NCI-H460 (cell line): Measurements from ENCODE around the gene WDR37. TPM values are rescaled to one million over a fixed set of nuclear protein-coding genes. Genes with fewer than 3 reads are reported as not detected.
"Not testable (repeated sequence)": the region's sequence is repeated elsewhere in the genome, so short reads cannot be mapped to it uniquely, and the experiment has no call there.

Experiments
- DNase-seq: peaks from one replicate; pipeline ENCODE4 v3.0.0-alpha.2; 2016; ENCODE audit warnings: low read depth; ENCODE audit errors: extremely low read depth
- total RNA-seq: library from RNA; depleted of rRNA; stranded (reverse); fragments of >200 nt; shearing (Covaris generic); gene quantifications from 2 replicates; pipeline ENCODE4 v1.2.3, GENCODE V29; 2014

The WDR37 gene
- total RNA-seq, 1 experiment from 2014 or later = 4.2 TPM

GRCh38 chr10:1040133-1040532 is 16.1 kb upstream of the WDR37 start:
- DNase-seq = no peak

- DNase-seq = no peak
These were observed 14.7 kb upstream of the WDR37 start for GRCh38 chr10:1041514-1041913.

DNA sequence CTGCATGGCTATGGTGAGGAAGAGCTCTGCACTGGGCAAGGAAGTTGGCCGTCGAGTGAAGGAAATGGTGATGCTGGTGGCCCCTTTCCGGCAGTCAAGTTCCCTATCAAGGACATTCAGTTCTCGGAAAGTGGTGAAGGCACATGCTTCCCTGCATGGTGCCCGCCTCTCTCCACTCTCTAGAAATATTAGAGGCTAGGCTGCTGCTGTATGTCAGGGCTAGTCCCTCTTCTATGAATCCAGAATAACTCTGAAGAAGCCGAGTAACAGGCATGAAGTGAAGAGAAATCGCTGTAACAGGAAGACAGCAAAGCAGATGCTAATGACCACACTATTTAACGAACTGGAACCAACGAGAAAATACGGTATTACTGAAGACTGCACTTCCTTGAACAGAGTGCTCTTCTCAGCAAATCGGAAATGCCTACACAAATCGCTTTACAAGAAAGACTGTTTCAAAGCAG is 12.6 kb upstream of the WDR37 start:
- DNase-seq = no peak

GRCh38 chr10:1044146-1044545 is 12.0 kb upstream of the WDR37 start:
- DNase-seq = no peak

- DNase-seq = no peak
These were observed 11.2 kb upstream of the WDR37 start for GRCh38 chr10:1044964-1045363.

DNA sequence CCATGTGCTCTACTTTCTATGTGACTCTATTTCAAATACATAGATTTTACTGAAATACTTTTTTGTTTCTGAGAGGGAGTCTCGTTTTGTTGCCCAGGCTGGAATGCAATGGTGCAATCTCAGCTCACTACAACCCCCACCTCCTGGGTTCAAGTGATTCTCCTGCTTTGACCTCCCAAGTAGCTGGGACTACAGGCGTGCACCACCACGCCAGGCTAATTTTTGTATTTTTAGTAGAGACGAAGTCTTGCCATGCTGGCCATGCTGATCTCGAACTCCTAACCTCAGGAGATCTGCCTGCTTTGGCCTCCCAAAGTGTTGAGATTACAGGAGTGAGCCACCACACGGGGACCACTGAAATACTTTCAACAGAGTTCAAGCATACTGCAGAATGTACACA is 10.8 kb upstream of the WDR37 start:
- no peak for DNase-seq

DNA sequence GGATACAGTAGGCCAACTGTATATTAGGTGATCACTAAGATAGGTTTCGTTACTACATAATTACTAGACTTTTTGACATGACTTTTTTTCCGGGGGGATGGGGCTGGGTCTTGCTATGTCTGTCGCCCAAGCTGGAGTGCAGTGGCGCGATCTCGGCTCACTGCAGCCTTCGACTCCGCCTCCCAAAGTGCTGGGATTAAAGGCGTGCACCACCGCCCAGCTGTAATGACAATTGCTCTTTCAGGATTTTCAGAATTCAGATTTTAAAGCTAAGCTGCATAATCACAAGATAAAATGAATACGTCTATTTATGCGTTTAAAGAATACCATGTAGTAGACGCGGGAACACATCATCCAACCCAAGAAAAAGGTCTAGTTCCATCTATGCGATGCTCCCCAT is 8.2 kb upstream of the WDR37 start:
- DNase-seq = no peak

- no peak for DNase-seq
These were observed 7.8 kb upstream of the WDR37 start for GRCh38 chr10:1048349-1048731.

DNA sequence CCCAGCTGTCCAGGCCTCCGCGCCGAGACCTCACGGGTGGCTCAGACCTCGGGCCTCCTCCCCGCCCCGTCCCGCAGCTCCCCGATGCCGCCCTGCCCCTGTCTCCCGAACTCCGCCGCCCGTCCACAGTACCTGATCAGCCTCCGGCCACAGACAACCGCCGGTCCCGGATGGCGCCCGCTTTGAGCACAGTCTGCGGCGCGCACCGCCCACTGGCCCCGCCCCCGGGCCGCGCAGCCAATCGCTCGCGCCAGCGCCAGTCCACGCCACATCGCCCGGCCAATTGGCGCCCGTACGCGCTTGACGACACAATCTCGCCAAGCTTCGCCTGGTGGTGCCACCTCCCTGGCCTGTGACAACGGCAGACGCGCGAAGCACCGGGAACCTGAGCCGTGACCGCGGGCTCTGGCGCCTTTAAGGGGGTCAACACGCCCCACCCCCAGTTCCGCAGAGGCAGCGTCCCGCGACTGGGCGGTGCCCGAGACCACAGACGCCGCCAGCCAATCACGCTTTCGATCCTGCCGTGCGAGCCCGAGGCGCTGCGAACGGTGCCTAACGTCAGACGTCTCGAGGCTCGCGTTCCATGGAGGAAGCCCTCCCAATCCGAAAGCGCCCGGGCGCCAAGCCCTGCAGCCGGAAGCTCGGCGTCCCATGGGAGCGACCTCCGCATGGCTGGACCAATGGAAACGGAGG is 7.3 kb upstream of the WDR37 start, which contains the start of gene IDI1:
Gene IDI1 (minus strand): TSS at position 388 of the 693 bp plus-strand sequence. CDS start 116 bp downstream, at position 272.
- peak; percentile 96 for DNase-seq

- DNase-seq = no peak
These were observed 6.7 kb upstream of the WDR37 start for GRCh38 chr10:1049425-1049958.

DNA sequence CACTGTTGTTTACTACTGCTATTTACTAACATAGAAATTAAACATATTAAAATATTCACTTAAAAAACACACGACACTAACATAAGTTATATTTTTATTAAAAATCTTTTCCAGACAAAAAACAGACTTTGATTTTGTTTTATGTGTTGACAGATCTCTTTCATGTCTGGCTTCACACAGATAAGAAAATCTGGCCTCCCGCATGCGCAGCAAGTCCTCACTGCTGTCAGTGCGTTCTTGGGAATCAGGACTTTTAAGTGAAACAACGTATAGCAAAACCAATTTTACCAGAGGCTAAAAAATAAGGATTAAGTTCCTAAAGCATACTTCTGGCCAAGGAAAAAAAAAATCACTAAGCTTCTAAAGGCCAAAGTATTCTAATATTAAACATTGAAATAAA is 6.0 kb upstream of the WDR37 start:
- DNase-seq = no peak

DNA sequence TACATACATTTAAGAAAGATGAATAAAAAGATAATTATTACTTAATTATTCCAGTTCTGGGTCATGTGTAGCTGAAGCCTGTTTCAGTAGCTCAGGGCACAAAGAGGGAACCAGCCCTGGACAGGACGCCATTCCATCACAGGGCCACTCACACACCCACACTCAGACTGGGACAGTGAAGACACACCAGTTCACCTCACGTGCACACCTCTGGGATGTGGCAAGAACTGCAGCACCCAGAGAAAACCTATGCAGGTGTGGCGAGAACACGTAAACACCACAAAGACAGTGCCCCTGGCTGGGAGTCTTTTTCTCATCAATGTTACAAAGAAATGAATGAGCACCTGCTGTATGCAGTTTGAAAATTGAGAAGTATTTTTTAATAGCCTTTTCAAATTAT is 5.6 kb upstream of the WDR37 start:
- DNase-seq = no peak

DNA sequence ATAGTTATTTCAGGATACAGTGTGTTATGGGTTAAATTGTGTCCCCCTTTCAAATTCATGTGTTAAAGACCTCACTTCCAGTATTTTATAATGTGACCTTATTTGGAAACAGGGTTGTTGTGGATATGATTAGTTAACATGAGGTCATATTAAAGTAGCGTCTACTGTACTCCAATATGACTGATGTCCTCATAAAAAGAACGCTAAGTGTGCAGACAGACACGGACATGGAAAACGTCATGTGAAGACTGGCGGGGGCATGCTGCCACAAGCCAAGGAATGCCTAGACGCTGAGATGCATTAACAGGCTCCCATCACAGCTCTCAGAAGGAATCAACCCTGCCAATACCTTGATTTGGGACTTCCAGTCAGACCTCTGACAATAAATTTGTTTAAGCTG is 1.5 kb upstream of the WDR37 start:
- no peak for DNase-seq

- no peak for DNase-seq
These were observed 997 bp downstream of the WDR37 start for GRCh38 chr10:1057106-1057657.

- no peak for DNase-seq
These were observed 1.8 kb downstream of the WDR37 start for GRCh38 chr10:1058017-1058416.

GRCh38 chr10:1059902-1060301 is 3.7 kb downstream of the WDR37 start:
- no peak for DNase-seq

DNA sequence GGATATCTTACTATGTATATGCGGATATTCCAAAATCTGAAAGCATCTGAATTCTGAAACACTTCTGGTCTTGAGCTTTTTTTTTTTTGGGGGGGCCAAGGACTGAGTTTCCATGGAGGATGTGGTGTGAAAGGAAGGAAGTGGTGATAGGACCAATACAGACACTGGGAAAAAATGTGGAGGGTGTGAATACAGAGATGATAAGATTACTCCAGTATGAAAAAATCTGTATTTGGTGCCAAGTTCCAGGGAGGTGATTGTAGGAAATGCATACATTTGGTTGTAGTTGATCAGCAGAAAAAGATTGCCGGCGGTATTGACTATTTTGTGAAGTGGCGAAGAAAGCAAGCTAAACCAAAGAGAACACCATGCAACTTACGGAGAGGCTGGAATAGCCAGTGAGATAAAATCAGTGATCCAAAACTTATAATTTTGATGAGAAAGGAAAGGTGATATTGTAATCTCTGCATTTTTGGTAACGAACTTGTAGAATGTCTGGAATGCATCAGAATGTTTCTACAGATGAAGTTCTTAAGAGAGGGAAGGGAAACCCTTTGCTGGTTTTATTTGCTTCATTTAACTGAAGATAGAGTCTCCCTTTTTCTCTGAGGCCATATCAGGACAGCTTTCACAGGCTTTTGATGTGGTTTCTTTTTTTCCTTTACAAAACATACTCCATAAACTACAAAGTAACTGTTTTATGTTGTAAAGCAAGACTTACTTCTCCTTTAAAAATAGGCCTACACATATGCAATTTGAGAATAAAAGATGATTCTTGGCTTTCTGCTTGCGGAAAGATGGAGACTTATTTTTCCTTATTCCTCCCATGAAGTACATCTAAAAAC is 6.0 kb downstream of the WDR37 start:
- DNase-seq = no peak

DNA sequence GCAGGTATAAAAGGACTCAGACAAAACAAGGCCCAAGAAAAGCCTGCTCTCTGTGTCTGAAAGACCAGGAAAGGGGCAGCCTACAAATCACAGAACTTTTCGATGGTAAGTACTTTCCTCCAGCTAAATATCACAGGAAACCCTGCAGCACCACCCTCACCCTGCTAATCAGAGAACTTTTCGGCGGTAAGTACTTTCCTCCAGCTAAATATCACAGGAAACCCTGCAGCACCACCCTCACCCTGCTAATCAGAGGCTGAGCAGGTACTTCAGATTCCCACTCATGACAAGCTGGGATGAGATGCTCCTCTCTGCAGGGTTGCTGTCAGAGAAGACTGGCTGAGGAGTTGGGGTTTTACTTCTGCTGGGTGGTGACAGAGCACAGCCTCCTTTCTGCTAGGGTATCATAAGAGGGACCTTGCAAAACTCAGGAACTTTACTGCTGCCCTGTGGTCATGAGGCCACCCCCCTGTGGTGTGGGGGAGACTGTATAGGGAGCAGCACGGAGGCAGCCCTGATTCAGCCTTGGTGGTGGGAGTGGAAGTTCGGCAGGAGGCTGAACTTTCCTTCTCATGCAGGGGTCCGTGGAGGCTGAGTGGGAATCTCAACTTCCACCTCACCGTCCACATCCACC is 7.2 kb downstream of the WDR37 start:
- DNase-seq = no peak

DNA sequence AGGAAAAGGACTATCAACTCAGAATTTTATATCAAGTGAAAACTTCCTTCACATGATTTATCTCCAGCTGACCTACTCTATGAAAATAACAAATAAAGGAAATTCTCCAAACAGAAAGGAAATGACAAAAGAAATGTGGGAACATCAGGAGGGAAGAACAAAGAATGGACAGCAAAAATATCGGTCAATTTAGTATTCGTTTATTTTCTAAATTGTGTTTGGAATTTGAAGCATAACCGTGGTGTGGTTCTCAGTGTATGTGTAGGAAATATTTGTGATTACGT is 8.7 kb downstream of the WDR37 start:
- DNase-seq = no peak

DNA sequence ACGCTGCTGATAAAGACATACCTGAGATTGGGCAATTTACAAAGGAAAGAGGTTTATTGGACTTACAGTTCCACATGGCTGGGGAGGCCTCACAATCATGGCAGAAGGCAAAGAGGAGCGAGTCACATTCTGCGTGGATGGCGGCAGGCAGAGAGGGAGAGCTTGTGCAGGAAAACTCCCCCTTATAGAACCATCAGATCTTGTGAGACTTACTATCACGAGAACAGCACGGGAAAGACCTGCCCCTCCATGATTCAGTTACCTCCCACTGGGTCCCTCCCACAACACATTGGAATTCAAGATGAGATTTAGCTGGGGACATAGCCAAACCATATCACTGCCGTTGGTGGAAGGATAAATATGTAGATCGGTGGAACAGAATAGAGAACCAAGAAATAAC is 10.5 kb downstream of the WDR37 start:
- not testable (repeated sequence) for DNase-seq
